HG03135 (cell line): Measurements from ENCODE around the gene TMCO6.

Source experiments
- ATAC-seq: cut with Tn5 transposase; IDR thresholded peaks from one replicate; pipeline ENCODE4 v1.9.1; 2021; ENCODE audit warnings: mild to moderate bottlenecking, moderate library complexity; ENCODE audit not compliant: unreplicated experiment

The TMCO6 gene

DNA sequence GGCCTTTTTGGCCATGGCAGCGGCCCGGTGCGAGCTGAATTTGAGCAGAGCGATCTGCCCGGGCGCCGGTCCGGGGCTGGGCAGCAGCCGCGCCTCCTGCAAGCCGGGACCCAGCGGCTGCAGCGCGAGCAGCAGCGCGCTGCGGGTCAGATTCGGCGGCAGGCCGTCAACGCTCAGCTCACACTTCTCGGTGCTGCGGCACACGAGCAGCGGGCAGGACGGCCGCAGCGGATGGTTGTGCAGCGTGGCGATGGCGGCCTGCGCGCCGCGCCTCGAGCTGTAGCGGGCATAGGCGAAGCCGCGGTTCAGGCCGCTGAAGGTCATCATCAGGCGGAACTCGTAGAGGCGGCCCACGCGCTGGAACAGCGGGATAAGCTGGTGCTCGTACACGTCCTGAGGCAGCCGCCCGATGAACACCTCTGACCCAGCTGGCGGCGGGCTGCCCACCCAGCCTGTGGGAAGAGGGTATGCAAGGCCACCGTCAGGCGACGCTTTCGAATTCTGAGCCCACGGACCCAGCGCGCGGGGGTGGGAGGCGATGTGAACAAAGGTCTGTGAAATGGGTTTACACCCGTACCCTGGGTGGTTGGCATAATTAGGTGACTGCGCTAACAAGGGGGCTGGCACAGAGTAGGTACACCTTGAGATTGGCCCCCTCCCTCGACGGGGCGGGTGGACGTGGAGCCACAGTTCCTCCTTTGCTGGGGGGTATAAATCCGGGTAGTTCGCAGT is 33.4 kb downstream of the TMCO6 start:
- ATAC-seq, result no peak

DNA sequence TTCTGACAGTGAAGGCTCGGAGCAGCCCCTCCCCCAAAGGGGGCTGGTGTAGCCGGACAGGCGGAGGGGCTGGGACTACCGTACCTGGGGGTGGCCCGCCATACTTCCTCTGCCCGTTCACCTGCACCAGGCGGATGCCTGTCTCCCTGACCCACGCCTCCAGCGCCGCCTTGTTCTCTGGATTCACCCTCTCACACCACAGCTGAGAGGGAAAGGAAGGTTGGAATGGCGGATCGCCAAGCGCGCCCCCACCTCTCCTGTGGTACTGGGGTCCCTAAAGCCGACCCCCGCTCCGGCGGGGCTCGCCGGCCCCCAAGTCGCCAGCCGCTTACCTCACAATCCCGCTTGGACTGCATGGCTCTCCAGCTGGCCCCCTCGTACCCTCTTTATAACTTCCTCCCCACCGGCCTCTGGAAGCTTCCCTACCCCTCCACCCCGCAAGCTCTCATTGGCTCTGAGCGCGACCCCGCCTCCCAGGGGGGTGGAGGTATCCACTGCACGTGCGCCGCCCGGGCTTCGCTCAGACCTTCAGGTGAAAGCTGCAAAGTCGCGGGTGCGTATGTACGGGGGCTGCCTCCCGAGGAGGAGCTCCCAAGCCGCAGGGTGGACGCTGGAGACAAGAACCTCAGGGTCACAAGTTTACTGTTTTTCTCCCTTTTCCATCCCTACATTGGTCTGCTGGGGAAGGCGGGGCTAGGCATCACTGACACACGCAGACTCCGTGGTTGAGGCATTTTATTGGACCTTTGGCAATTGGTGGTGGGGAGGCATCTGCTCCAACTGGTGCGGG is 34.1 kb downstream of the TMCO6 start, which contains the start of gene DND1:
DND1 (minus strand) TSS at position 390 of the 790 bp plus-strand sequence; CDS start at position 356, 34 bp downstream.
- no peak for ATAC-seq

DNA sequence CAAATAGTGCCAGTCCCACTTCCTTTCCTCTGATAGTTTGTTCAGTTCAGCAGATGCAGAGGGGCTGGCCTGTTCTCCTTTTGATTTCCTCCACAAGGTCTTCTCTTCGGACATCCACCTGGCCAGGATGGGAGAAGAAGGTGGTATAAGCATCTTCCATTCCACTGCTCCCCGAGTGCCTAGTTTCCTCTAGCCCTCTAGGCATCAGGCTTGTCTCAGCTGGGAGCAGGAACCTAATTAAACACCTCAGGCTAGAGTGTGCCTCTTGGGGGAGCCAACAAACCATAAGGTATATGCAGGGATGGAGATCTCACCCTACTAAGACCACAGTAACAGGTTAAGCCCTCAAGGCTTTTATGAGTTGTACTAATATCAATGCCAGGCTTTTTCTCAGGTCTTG is 35.0 kb downstream of the TMCO6 start:
- no peak for ATAC-seq

DNA sequence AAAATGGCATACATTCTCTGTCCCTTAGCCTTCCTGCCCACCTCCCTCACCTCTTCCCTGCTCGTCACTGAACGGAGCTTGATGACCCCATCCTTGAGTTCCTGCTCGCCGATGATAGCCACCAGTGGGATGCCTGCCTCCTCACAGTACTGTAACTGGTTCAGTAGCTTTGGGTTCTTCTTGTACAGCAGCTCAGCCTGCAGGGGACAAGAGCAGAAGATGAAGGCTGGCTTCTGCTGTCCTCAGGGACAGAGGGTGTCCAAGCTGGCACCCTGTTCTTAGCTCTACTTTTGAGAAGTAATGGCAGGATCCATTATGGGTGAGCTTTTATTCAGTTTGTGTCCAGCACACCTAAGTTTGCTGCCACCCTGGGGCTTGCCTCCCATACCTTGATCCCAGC is 35.4 kb downstream of the TMCO6 start:
- no peak for ATAC-seq

DNA sequence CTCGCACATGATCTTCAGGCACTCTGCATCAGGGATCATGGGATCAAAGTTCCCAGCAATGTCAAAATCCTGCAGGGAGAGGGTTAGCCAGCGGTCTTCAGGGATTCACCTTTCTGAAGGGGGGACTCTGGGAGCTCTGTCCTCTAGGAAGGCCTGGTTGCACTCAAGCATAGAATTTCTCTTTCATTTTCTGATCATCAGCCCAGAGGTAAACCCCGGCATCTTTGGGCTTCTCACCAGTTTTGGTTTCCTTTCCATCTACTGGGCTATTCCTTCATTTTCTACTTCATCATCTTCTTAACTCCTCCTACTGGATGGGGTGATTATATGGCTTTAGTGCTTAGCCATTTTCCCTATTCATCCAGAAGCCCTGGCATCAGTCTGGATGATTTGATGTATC is 38.7 kb downstream of the TMCO6 start:
- ATAC-seq, result no peak

DNA sequence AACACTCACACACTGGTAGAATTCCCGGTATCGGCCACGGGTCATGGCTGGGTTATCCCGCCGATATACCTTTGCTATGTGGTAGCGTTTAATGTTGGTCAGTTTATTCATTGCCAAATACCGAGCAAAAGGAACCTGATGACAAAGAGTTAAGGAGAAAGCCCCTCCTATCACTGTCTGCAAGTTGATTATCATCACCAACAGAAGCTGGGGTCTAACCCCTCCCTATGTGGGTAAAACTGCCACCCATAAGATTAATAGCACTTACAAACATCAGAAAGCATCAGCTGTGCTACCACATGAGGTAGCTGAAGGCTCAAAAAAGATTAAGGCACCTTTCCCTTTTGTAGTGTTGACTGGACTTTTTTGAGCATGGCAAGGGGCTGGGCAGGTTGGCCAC is 39.7 kb downstream of the TMCO6 start:
- ATAC-seq, result no peak

DNA sequence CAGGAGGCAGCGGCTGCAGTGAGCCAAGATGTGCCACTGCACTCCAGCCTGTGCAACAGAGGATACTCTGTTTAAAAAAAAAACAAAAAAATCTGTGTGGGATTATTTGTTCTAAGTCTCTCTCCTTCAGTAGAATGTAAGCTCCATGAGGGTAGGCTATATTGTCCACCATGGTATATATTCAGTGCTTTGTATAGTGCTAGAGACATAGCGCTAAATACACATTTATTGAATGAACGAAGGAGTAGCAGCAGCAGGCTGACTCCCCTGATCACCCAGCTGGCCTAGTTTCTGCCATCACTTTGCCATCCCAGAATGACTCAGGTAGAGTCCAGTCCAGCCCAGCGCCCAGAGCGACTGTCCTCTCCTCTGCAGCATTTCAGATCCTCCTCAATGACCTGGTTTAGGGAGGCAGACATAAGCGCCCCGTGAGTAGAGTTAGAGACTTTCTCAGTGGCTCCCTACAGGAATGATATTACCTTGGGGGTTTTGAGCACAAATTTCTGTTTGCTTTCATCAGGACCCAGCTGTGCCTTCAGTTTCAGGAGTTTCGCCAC is 51.2 kb downstream of the TMCO6 start:
- ATAC-seq, result no peak

DNA sequence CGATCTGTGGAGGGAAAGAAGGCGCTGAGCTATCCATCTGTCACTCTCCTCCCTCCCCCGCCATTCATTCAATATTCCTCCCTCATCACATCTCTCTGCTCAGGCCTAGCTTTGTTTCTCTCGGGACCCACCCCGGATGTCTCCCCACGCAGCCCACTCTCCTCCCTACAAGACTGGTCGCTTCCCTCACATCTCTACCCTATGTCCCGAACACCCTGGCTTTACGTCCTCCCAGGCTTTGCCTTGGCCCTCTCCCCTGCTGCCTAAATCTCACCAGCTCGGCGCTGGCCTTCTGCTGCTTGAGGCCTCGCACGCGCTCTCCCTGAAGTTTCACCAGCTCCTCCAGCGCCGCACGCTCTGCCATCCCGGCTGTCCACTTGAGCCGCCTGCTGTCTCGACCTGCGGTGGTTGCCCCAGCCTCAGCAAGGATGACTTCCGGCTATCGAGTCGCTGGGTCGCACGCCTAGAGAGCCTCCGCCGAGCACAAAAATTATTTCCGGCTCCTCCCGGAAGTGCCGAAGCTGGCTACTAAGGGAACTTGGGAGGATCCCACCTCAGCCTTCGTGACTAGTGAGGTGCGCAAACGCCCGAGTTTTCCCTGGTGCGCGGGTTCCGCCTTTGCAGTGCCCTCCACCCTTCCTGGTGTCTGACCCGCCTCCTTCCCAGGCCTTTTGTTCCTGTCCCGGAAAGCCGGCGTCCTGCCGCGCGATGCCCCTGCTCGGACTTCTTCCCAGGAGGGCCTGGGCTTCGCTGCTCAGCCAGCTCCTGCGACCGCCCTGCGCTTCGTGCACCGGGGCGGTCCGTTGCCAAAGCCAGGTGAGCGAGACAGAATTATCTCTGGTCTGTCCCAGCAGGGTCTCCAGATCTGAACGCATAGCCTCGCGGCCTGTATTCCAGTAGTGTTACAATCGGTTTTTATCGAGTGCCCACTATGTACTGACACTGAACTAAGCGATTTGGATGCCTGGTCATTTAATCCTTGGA is 52.0 kb downstream of the TMCO6 start, which contains the start of the genes HARS1 and HARS2:
HARS1 (minus strand) TSS at position 430 of the 984 bp plus-strand sequence; CDS start at position 364, 66 bp downstream.
HARS2 (plus strand) TSS at position 515 of the 984 bp plus-strand sequence; CDS start at position 709, 194 bp downstream.
- ATAC-seq, result peak; percentile 97

DNA sequence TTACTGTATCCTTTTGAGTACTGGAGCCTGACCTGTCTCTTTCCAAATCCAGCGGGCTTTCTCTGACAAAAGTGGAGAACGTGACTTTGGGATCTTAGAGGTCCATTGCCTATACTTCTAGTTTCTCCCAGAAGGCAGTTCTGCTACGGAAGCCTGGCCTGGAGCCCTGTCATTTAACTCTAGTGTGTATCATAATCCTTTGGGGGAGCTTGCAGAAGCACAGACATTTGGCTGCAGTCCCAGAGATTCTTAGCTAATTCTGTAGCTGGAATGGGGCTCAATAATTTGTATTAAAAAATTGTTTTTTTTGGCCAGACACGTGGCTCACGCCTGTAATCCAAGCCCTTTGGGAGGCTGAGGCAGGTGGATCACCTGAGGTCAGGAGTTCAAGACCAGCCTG is 55.0 kb downstream of the TMCO6 start:
- no peak for ATAC-seq
